Tibial nerve (tissue), 4 donors: ENCODE results near the gene ADCY3. TPM values are rescaled to one million over a fixed set of nuclear protein-coding genes. Genes with fewer than 3 reads are reported as not detected.
A peak's percentile ranks its signal among the peaks of the same experiment; 100 is the strongest.

Experiments
- DNase-seq, 2 donors: peaks; one replicate each; pipeline ENCODE4 v3.0.0-alpha.2; 2019; ENCODE audit warnings: low spot score in 2 of 2
- H3K27ac ChIP-seq, 4 donors: fragments of 200-600 bp; sonication (generic) in 3 of 4; one replicate each; pipeline ENCODE4 v1.5.1; 2017 to 2019; ENCODE audit warnings: mild to moderate bottlenecking in 1 of 4
- H3K27me3 ChIP-seq, 2 donors: fragments of 200-600 bp; sonication (generic) in 1 of 2; one replicate each; pipeline versions ENCODE4 v1.5.1 to v1.6.0; 2017 to 2019
- H3K36me3 ChIP-seq, 3 donors: fragments of 200-600 bp; sonication (generic); one replicate each; pipeline ENCODE4 v1.5.1; 2018 to 2019
- H3K4me1 ChIP-seq, 4 donors: fragments of 200-600 bp; sonication (generic) in 3 of 4; one replicate each; pipeline ENCODE4 v1.5.1; 2017 to 2019
- H3K4me3 ChIP-seq, 4 donors: fragments of 200-600 bp; sonication (generic) in 3 of 4; one replicate each; pipeline ENCODE4 v1.5.1; 2017 to 2019; ENCODE audit warnings: mild to moderate bottlenecking in 1 of 4, moderate library complexity in 1 of 4
- H3K9me3 ChIP-seq, 4 donors: fragments of 200-600 bp; sonication (generic) in 3 of 4; one replicate each; pipeline ENCODE4 v1.5.1; 2017 to 2019
- CTCF ChIP-seq, 5 experiments: fragments of 200-600 bp in 3 of 5; fragments of 450-650 bp in 2 of 5; sonication (generic) in 3 of 5; IDR thresholded peaks; one replicate each; pipeline ENCODE4 v1.5.1; 2016 to 2019; ENCODE audit warnings: antibody characterized with exemption in 5 of 5, mild to moderate bottlenecking in 3 of 5, moderate library complexity in 2 of 5
- EP300 ChIP-seq, 2 donors: sonication (generic); formaldehyde crosslinking; IDR thresholded peaks; one replicate each; pipeline ENCODE4 v1.6.1; 2017; ENCODE audit warnings: antibody characterized with exemption in 2 of 2, mild to moderate bottlenecking in 1 of 2
- POLR2A ChIP-seq, 2 donors: fragments of 450-650 bp; IDR thresholded peaks; one replicate each; pipeline ENCODE4 v1.6.1; 2017; ENCODE audit warnings: antibody characterized with exemption in 2 of 2, mild to moderate bottlenecking in 2 of 2, moderate library complexity in 2 of 2
- WGBS, 2 donors: methylation state at CpG; one replicate each; pipeline ENCODE4 v1.1.5; 2018; 5-methylcytosine and 5-hydroxymethylcytosine counted together
- total RNA-seq, 4 donors: library from RNA; depleted of rRNA; stranded (reverse); fragments of >200 nt; gene quantifications; one replicate each; pipeline ENCODE4 v1.1.0, GENCODE V29; 2016

ADCY3 gene
- total RNA-seq, 4 donors from 2014 or later: 145 to 393 (median 207) TPM

- TF ChIP-seq POLR2A (IDR thresholded peaks at IDR 0.05) (no peak), EP300 (IDR thresholded peaks at IDR 0.05) (no peak), CTCF (IDR thresholded peaks at IDR 0.05) (no peak)
These were observed 88.6 kb downstream of the ADCY3 start for GRCh38 chr2:24831221-24832072.

GRCh38 chr2:24830786-24831185 is 89.3 kb downstream of the ADCY3 start:
- 79 to 92% methylated on average over 11 to 12 of the region's 12 CpGs for WGBS, 2 donors
- Histone ChIP-seq H3K4me1 (peaks cover 0 to 18% (median 2%) of the 10 kb centered on the region in 4 donors), H3K9me3 (no peaks in the 10 kb centered on the region), H3K27me3 (no peaks in the 10 kb centered on the region), H3K36me3 (peaks cover 3 to 73% (median 12%) of the 10 kb centered on the region in 3 donors), H3K4me3 (no peak overlapping the region), H3K27ac (peak overlapping the region in 2 of 4 donors; percentile 12 to 26)
- DNase-seq: no peak
- TF ChIP-seq EP300 (IDR thresholded peaks at IDR 0.05): no peak
- TF ChIP-seq POLR2A (IDR thresholded peaks at IDR 0.05): no peak

More at GRCh38 chr2:24831221-24832072, 88.6 kb downstream of the ADCY3 start:
- H3K9me3 ChIP-seq: no peaks in the 10 kb centered on the region
- 77 to 83% methylated on average over 13 of the region's 18 CpGs for WGBS, 2 donors
- H3K36me3 ChIP-seq: peaks cover 3 to 74% (median 12%) of the 10 kb centered on the region in 3 donors
- H3K27ac ChIP-seq: peak overlapping the region in 1 of 4 donors; percentile 26
- H3K27me3 ChIP-seq: no peaks in the 10 kb centered on the region
- H3K4me1 ChIP-seq: peaks cover 0 to 18% (median 2%) of the 10 kb centered on the region in 4 donors
- H3K4me3 ChIP-seq: no peak overlapping the region
- no peak for DNase-seq

- H3K9me3 ChIP-seq: no peaks in the 10 kb centered on the region
- H3K36me3 ChIP-seq: peaks cover 3 to 73% (median 11%) of the 10 kb centered on the region in 3 donors
- H3K27ac ChIP-seq: peak overlapping the region in 2 of 4 donors; percentile 12 to 32
- no peak overlapping the region for H3K4me3 ChIP-seq
- H3K27me3 ChIP-seq: no peaks in the 10 kb centered on the region
- 84 to 89% methylated on average over 4 to 5 of the region's 5 CpGs for WGBS, 2 donors
- no peak for DNase-seq
- H3K4me1 ChIP-seq: peaks cover 0 to 18% (median 2%) of the 10 kb centered on the region in 4 donors
- TF ChIP-seq CTCF (IDR thresholded peaks at IDR 0.05) (no peak), POLR2A (IDR thresholded peaks at IDR 0.05) (no peak), EP300 (IDR thresholded peaks at IDR 0.05) (no peak)
These were observed 89.7 kb downstream of the ADCY3 start for GRCh38 chr2:24830351-24830750.

GRCh38 chr2:24828238-24828996 is 91.6 kb downstream of the ADCY3 start:
- H3K36me3 ChIP-seq: peaks cover 3 to 71% (median 4%) of the 10 kb centered on the region in 3 donors
- peak overlapping the region in 1 of 4 donors; percentile 41 for H3K27ac ChIP-seq
- no peak for DNase-seq
- 81% methylated on average over 17 of the region's 17 CpGs for WGBS, 2 donors
- TF ChIP-seq CTCF (IDR thresholded peaks at IDR 0.05) (no peak), EP300 (IDR thresholded peaks at IDR 0.05) (no peak), POLR2A (IDR thresholded peaks at IDR 0.05) (no peak)
- no peaks in the 10 kb centered on the region for H3K9me3 ChIP-seq
- H3K27me3 ChIP-seq: no peaks in the 10 kb centered on the region
- peaks cover 0 to 18% (median 2%) of the 10 kb centered on the region in 4 donors for H3K4me1 ChIP-seq
- no peak overlapping the region for H3K4me3 ChIP-seq

GRCh38 chr2:24827321-24828237 is 92.5 kb downstream of the ADCY3 start:
- H3K4me1 ChIP-seq: peaks cover 0 to 18% (median 2%) of the 10 kb centered on the region in 4 donors
- DNase-seq: peak; percentile 63 to 86
- no peaks in the 10 kb centered on the region for H3K9me3 ChIP-seq
- H3K27me3 ChIP-seq: no peaks in the 10 kb centered on the region
- peak overlapping the region in 1 of 4 donors; percentile 41 for H3K27ac ChIP-seq
- TF ChIP-seq EP300 (IDR thresholded peaks at IDR 0.05) (peak in 1 of 2 donors; percentile 8), CTCF (IDR thresholded peaks at IDR 0.05) (peak; percentile 86 to 91 (median 89)), POLR2A (IDR thresholded peaks at IDR 0.05) (no peak)
- H3K4me3 ChIP-seq: no peak overlapping the region
- WGBS, 2 donors: 30 to 61% methylated on average over 13 to 30 of the region's 30 CpGs
- H3K36me3 ChIP-seq: peaks cover 3 to 72% (median 8%) of the 10 kb centered on the region in 3 donors
